Activated naive CD4-positive, alpha-beta T cell treated with anti-CD3 and anti-CD28 coated beads, Interleukin-2, amount 50 U/mL, for 24 hours (primary cell): ENCODE data around the gene PAK1.

Source experiments
- H3K27ac Mint-ChIP-seq: one replicate; pipeline ENCODE4 v1.8.0; 2021; ENCODE audit warnings: mild to moderate bottlenecking, mixed read lengths
- H3K27me3 Mint-ChIP-seq: one replicate; pipeline ENCODE4 v1.8.0; 2021; ENCODE audit warnings: mixed read lengths
- H3K36me3 Mint-ChIP-seq: one replicate; pipeline ENCODE4 v1.8.0; 2021; ENCODE audit warnings: mixed read lengths
- H3K4me1 Mint-ChIP-seq: one replicate; pipeline ENCODE4 v1.8.0; 2021; ENCODE audit warnings: mixed read lengths
- H3K4me3 Mint-ChIP-seq: one replicate; pipeline ENCODE4 v1.8.0; 2021; ENCODE audit warnings: mild to moderate bottlenecking, mixed read lengths
- H3K9me3 Mint-ChIP-seq: one replicate; pipeline ENCODE4 v1.8.0; 2021; ENCODE audit warnings: mixed read lengths

Gene PAK1

GRCh38 chr11:77428598-77428997 is 45.3 kb downstream of the PAK1 start:
- Mint-ChIP-seq H3K27me3 (peaks cover 3% of the 10 kb centered on the region), H3K4me3 (no peak overlapping the region), H3K9me3 (no peaks in the 10 kb centered on the region), H3K4me1 (no peaks in the 10 kb centered on the region), H3K27ac (no peak overlapping the region), H3K36me3 (peaks cover 4% of the 10 kb centered on the region)

DNA sequence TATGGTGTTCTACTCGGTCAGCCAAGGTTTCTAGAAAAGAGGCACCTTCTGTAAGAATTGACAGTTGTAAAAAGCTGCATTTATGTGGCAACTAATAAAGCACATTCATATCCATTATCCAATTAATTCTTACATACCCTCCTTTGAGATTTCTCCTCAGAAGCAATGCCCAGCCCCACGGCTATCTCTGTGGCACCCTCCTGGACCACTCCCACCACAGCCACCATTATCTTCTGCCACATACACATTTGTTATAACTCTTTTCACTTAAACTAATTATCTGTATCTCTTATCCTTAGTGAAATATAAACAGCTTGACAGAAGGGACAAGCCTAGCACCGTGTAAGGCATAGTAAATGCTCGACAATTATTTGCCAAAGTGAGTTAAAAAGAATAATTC is 48.5 kb downstream of the PAK1 start:
- Mint-ChIP-seq H3K36me3 (peaks cover 4% of the 10 kb centered on the region), H3K27me3 (no peaks in the 10 kb centered on the region), H3K4me1 (no peaks in the 10 kb centered on the region), H3K4me3 (no peak overlapping the region), H3K9me3 (no peaks in the 10 kb centered on the region), H3K27ac (no peak overlapping the region)

DNA sequence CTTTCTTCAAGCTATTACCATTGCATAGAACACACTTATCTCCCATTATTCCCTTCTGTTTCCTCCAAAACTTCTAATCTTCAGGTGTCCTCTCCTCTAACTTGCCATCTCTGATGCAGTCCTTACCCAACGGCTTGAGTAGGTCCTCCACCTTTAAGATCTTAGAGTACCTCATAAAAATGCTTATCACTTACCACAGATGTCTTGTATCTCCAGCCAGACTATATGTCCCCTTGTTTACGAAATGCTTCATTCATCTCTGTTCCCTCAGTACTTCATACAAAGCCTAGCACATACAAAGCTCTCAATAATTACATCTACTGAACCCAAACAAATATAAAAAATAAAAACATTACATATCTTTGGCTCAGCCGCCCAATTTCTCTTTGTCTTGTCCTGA is 49.2 kb downstream of the PAK1 start:
- no peak overlapping the region for H3K27ac Mint-ChIP-seq
- no peaks in the 10 kb centered on the region for H3K4me1 Mint-ChIP-seq
- no peaks in the 10 kb centered on the region for H3K9me3 Mint-ChIP-seq
- H3K36me3 Mint-ChIP-seq, result peaks cover 4% of the 10 kb centered on the region
- no peak overlapping the region for H3K4me3 Mint-ChIP-seq
- H3K27me3 Mint-ChIP-seq, result no peaks in the 10 kb centered on the region

- H3K4me1 Mint-ChIP-seq, result no peaks in the 10 kb centered on the region
- H3K9me3 Mint-ChIP-seq, result no peaks in the 10 kb centered on the region
- H3K27me3 Mint-ChIP-seq, result no peaks in the 10 kb centered on the region
- H3K27ac Mint-ChIP-seq, result no peak overlapping the region
- H3K4me3 Mint-ChIP-seq, result no peak overlapping the region
- peaks cover 4% of the 10 kb centered on the region for H3K36me3 Mint-ChIP-seq
These were observed 50.3 kb downstream of the PAK1 start for GRCh38 chr11:77423624-77424023.

DNA sequence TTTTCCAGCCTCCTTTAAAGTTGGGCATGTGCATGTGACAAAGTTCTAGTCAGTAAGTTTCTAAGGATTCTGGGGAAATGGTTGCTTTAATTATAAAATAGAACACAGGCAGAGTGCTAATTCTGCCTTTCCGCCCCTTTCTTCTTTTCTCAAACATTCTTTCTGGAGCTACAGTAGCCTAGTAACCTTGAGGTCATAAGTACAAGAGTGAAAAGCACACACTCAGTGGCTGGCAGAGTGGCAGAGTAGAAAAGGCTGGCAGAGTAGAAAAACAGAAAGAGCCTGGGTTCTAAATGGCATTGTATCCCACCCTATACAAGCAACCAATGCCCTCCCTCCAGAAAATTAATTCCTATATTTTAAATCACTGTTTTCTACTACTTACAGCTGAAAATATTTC is 51.2 kb downstream of the PAK1 start:
- Mint-ChIP-seq H3K27me3 (no peaks in the 10 kb centered on the region), H3K9me3 (no peaks in the 10 kb centered on the region), H3K4me3 (no peak overlapping the region), H3K36me3 (no peaks in the 10 kb centered on the region), H3K4me1 (no peaks in the 10 kb centered on the region), H3K27ac (no peak overlapping the region)

- no peaks in the 10 kb centered on the region for H3K9me3 Mint-ChIP-seq
- H3K27ac Mint-ChIP-seq, result no peak overlapping the region
- no peak overlapping the region for H3K4me3 Mint-ChIP-seq
These were observed 52.7 kb downstream of the PAK1 start for GRCh38 chr11:77421041-77421723.

GRCh38 chr11:77418971-77419597 is 54.8 kb downstream of the PAK1 start:
- H3K4me3 Mint-ChIP-seq, result no peak overlapping the region
- no peak overlapping the region for H3K27ac Mint-ChIP-seq
- H3K4me1 Mint-ChIP-seq, result no peaks in the 10 kb centered on the region
- no peaks in the 10 kb centered on the region for H3K9me3 Mint-ChIP-seq
- H3K27me3 Mint-ChIP-seq, result peaks cover 2% of the 10 kb centered on the region
- H3K36me3 Mint-ChIP-seq, result no peaks in the 10 kb centered on the region

More at GRCh38 chr11:77421041-77421723, 52.7 kb downstream of the PAK1 start:
- no peaks in the 10 kb centered on the region for H3K36me3 Mint-ChIP-seq
- H3K27me3 Mint-ChIP-seq, result peaks cover 2% of the 10 kb centered on the region
- no peaks in the 10 kb centered on the region for H3K4me1 Mint-ChIP-seq

DNA sequence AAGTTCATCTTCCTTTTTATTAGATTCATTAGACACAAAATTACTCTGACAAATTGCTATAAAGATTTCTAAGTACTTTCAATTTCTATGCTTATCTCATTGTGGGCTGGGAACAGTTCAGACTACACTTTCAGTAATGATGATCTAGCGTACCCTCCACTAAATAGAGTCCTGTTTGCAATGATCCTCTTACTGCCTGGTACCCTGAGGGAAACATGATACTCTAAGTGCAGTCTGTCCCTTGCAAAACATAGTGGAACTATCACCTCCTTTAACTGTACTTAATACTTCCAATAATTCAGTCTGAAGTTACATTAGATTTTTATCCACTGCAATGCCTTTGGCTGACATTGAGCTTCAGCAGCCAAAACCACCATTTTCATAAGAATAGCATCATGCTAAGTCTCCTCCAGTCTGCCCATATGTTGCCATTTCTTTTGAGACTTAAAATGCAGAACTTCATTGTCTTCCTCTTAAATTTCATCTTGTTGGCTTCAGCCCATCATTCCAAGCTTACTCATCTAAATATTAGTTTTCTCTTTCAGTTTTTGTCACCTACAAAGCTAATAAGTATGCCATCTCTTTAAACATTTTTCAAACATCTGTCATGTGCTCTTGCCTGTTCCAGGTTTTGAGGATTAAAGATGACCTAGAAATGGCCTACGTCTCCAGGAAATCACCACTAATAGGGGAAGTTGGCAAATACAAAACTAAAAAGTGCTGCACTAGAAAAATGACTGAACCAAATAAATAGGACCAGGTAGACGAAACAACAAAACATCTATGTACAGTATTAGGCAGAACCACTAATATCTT is 55.5 kb downstream of the PAK1 start:
- no peak overlapping the region for H3K27ac Mint-ChIP-seq
- peaks cover 2% of the 10 kb centered on the region for H3K27me3 Mint-ChIP-seq
- no peaks in the 10 kb centered on the region for H3K9me3 Mint-ChIP-seq
- H3K36me3 Mint-ChIP-seq, result no peaks in the 10 kb centered on the region
- H3K4me3 Mint-ChIP-seq, result no peak overlapping the region
- H3K4me1 Mint-ChIP-seq, result no peaks in the 10 kb centered on the region

DNA sequence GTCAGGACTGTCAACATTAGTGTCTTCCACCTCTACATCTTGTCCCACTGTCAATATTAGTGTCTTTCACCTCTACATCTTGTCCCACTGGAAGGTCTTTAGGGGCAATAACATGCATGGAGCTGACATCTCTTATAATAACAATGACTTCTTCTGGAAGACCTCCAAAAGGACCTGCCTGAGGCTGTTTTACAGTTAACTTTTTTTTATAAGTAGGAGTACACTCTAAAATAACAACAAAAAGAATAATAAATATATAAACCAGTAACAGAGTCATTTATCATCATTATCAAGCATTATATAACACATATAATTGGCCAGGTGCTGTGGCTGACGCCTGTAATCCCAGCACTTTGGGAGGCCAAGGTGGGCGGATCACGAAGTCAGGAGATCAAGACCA is 57.5 kb downstream of the PAK1 start:
- H3K4me3 Mint-ChIP-seq, result no peak overlapping the region
- peaks cover 18% of the 10 kb centered on the region for H3K4me1 Mint-ChIP-seq
- H3K27ac Mint-ChIP-seq, result no peak overlapping the region
- H3K36me3 Mint-ChIP-seq, result no peaks in the 10 kb centered on the region
- no peaks in the 10 kb centered on the region for H3K9me3 Mint-ChIP-seq
- H3K27me3 Mint-ChIP-seq, result peaks cover 2% of the 10 kb centered on the region

DNA sequence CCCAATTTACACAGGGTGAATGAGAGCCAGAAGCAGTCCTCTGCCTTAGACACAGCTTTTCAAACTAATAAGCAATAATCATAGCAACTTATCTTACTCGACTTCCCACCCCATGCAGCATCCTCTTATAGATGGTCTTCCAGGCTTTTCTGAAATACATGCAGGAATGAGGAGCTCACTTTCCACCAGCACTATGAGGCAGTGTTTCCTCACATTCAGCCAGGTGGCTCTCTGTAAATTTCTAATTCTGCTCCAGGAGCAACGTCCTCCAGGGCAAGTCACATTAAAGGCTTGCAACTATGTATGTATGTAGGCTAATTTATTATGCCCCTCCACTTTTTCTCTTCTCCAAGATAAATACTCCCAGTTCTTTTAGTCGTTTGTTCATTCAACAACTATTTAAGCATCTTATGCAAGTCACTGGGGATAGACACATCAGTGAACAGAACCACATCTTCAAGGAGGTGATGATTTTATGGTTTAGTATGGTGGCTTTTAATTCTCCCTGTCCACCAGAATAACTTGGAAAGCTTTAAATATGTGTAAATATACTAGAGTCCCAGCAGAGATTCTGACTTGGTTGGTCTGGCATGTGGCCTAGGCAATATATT is 59.9 kb downstream of the PAK1 start:
- Mint-ChIP-seq H3K9me3 (no peaks in the 10 kb centered on the region), H3K36me3 (no peaks in the 10 kb centered on the region), H3K4me1 (peaks cover 38% of the 10 kb centered on the region)

DNA sequence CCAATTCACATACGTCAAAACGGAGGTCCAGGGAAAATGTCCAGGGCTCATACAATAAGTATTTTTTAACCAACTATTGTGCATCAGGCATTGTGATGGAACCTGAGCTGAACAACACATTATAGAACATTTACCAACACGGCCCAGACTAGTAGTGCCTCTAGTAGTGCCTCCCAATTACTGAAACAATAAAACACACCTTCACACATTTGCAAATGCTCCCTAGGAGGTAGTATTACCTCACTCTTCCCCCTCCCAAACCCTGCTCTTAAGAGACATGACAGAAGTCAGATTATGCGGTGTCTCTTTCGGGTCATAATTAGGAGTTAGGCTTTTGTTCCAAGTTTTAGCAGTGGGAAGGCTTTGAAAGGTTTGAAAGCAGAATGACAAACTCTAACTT is 61.1 kb downstream of the PAK1 start:
- Mint-ChIP-seq H3K27ac (no peak overlapping the region), H3K9me3 (no peaks in the 10 kb centered on the region), H3K36me3 (no peaks in the 10 kb centered on the region), H3K4me1 (peaks cover 47% of the 10 kb centered on the region), H3K27me3 (peaks cover 2% of the 10 kb centered on the region), H3K4me3 (peak overlapping the region; percentile 41)

More for the DNA sequence above, 59.9 kb downstream of the PAK1 start:
- no peak overlapping the region for H3K27ac Mint-ChIP-seq
- H3K4me3 Mint-ChIP-seq, result no peak overlapping the region
- H3K27me3 Mint-ChIP-seq, result peaks cover 2% of the 10 kb centered on the region

DNA sequence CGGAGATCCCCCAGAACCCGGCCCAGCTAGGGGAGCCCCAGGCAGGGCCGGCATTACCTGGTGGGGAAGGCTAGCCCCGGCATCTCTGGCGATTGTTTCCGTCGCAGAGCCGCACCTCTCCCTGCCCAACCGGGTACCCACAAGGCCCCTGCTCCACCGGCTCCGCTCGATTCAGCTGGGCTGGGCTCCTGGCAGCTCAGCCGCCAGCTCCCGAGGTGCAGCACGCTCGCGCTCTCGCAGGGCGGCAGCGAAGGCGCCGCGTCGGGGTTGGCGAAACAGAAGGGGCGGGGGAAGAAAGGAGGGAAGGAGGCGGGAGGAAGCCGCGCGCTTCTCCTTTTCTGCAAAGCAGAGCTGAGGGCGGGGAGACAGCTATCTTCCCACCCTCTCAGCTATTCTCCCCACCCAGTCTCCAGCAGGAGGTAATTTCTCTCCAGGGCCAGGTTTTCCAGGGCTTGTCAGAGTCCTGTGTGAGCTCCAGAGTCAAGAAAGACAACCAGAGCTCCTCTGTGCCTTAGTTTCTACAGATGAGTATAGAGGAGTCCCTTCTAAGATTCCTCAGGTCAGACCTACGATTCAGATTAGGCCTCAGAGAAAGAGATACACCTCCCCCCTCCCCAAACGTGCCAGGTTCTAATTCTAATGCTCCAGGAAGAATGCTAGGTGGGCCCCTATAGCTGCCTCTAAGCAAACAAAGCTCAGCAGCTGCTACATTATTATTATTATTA is 62.0 kb downstream of the PAK1 start:
- H3K27ac Mint-ChIP-seq, result peak overlapping the region; percentile 18
- H3K4me3 Mint-ChIP-seq, result peak overlapping the region; percentile 89
- peaks cover 48% of the 10 kb centered on the region for H3K4me1 Mint-ChIP-seq
- no peaks in the 10 kb centered on the region for H3K27me3 Mint-ChIP-seq
- H3K9me3 Mint-ChIP-seq, result no peaks in the 10 kb centered on the region
- no peaks in the 10 kb centered on the region for H3K36me3 Mint-ChIP-seq

DNA sequence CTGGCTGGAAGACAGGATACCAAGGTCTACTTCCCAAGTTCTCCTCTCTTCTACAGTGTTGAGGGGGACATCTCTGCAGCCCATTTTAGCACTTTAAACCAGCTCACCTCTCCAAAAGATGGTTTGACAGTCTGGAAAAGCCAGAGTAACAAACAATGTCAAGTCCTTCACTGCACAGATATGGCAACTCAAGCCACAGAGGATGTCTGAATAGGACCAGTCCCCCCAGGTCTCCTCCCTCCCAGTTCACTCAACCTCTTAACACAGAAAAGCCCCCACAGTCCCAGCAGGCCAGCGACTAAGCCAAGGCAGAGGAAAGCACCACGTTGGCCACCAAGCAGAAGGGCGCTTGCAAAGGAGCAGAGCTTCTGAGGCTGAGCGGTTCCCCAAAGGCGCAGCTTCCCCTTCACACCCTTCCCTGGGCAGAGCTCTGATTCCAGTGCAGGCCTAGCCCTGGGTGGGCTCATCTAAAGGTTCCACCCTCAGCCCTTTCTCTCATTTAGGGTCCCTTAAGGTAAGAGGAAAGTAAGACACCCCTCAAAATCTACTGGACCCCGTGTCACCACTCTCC is 62.7 kb downstream of the PAK1 start:
- no peaks in the 10 kb centered on the region for H3K27me3 Mint-ChIP-seq
- peak overlapping the region; percentile 71 for H3K27ac Mint-ChIP-seq
- no peaks in the 10 kb centered on the region for H3K9me3 Mint-ChIP-seq
- H3K36me3 Mint-ChIP-seq, result no peaks in the 10 kb centered on the region
- H3K4me3 Mint-ChIP-seq, result peak overlapping the region; percentile 89
- peaks cover 48% of the 10 kb centered on the region for H3K4me1 Mint-ChIP-seq

- Mint-ChIP-seq H3K9me3 (no peaks in the 10 kb centered on the region), H3K36me3 (no peaks in the 10 kb centered on the region), H3K4me1 (peaks cover 48% of the 10 kb centered on the region), H3K4me3 (peak overlapping the region; percentile 89), H3K27me3 (no peaks in the 10 kb centered on the region), H3K27ac (peak overlapping the region; percentile 20)
These were observed 63.6 kb downstream of the PAK1 start for GRCh38 chr11:77410076-77410827.
